GDM1 (cell line): ENCODE results near the gene CMBL.
"Not testable (repeated sequence)": the region's sequence is repeated elsewhere in the genome, so short reads cannot be mapped to it uniquely, and the experiment has no call there.

Experiments used
- DNase-seq: peaks from one replicate; lab custom pipeline; 2025; lab: John Stamatoyannopoulos, UW

CMBL gene

GRCh38 chr5:10307206-10308148, at the start of gene CMBL:
CMBL (minus strand) TSS chr5:10307902; CDS start chr5:10290762, 17,140 bp downstream.
- DNase-seq = no peak

- DNase-seq = no peak
Observed at GRCh38 chr5:10355071-10355889, 47.6 kb upstream of the CMBL start.

DNA sequence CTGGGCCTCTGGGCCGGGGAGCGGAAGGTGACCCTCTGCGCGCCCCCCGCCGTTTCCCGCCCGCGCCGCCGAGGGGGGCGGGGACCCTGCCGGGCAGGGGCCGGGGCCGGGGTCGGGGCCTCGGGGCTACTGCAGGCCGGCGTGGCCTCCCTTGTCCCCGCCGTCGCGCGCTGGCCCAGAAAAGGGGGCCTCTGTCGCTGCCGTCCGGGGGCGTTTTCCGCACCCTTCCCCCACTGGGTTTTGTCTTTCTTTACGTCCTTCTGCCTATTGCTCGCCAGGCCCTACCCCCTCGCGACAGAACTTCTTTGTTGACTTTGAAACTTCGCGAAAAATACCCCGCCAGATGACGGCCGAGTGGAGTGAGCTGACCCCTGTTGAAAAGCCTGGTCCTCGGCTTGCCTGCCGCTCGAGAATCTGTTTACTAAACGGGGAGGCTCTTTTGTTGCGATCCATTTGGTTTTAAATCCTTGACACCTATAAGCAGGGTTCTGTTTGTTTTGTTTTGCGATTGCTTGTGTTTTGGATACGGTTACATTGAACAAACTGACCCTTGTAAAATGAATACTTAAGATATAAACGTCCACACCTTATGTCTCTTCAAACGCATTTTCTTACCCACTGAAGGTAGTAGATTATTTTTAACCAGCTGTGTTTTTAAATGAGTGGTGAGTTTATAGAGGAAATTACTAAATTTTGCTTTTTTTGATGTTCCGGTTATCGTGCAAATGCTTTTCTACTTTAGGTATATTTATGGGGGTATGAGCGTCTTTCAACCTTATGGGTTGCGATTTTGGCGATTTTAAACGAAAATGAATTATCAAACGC, 46.6 kb upstream of the CMBL start:
- DNase-seq = no peak

DNA sequence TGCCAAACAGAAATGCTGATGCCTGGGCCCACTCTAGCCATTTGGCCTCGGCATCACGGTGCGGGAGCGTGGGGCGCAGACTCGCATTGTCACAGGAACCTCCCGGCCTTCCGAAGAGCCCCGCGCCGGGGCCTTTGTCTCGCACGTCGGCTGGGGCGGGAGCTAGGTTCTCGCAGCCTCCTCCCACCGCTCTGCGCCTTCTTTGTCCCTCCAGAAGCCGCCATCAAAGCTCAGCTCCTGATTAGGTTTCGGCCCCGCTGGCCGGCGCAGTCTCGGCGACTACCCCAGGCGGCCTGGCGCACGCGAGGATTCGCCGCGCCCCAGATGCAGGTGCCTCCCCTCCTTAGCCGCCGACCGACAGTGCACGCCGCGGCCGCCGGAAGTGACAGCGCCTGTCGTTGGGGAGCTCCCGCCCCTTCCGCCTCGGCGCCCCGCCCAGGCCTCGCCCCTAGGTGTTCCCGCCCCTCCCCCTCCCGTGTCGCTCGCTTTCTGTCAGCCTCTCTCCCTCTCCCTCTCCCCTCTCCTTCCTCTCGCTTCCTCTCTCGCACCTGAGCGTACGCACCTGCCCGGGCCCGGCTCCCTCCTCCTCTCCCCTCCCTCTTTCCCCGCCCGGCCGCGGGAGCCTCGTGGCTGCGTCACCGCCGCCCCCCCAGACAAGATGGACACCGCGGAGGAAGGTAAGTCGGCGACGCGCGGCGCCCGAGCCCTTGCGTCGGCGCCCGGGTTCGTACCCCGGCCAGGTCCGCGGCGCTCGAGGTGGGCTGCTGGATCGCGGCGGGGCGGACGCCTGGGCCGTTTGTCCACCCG, 45.7 kb upstream of the CMBL start, which contains the start of gene MARCHF6:
Gene MARCHF6 (plus strand): TSS at position 455 of the 807 bp plus-strand sequence. CDS start 204 bp downstream, at position 659.
- peak; percentile 92 for DNase-seq

DNA sequence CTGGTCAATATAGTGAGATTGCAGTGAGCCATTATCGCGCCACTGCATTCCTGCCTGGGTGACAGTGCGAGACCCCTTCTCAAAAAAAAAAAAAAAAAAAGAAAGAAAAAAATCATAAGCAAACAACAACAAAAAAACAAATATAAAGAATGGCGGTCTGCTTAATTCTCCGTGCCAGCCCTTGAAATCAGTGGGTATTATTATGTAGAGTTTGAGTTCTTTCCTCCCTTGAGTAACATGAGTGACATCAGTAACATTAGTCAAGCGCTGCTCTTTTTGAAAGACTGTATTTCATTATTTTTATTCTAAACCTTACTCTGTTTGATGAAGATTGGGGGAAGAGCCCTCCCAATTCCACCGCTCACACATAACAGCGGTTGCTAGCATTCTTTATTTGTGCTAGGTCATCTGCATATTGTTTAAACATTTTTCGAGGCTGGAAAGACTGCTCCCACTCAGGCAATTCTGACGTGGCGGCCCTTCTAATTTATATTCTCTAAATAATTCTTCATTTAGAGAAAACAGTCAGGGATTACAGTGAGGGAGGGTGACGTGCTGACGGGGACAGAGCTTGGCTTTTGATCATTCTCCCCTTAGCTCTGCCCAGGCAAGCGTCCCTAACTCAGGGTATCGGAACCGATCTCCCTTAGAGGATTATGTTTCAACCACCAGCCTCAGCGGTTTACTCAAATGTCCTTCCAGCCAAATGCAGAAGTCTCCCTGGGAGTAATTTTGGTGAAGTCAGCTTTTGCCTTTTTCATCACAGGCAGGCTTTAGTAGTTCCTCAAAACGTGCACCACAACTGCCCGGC, 44.9 kb upstream of the CMBL start:
- DNase-seq = no peak

DNA sequence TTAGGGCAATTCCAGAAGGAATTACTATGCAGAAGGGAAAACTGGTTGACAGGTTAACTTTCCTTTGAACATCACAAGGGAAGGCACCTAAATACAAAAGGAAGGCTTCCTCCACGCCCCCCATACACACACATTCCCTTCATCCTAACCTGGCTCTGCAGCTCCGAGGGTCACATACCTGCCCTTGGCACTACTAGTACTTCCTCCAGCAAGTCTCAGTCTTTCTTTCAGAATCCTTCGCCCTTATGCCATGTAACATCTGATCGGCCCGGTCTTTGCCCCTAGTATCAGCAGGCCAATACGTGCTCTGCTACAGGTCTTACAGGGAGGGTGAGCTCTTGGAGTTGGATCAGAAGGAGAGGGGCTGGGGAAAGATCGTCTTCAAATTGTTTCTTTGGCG, 44.2 kb upstream of the CMBL start:
- DNase-seq = no peak

DNA sequence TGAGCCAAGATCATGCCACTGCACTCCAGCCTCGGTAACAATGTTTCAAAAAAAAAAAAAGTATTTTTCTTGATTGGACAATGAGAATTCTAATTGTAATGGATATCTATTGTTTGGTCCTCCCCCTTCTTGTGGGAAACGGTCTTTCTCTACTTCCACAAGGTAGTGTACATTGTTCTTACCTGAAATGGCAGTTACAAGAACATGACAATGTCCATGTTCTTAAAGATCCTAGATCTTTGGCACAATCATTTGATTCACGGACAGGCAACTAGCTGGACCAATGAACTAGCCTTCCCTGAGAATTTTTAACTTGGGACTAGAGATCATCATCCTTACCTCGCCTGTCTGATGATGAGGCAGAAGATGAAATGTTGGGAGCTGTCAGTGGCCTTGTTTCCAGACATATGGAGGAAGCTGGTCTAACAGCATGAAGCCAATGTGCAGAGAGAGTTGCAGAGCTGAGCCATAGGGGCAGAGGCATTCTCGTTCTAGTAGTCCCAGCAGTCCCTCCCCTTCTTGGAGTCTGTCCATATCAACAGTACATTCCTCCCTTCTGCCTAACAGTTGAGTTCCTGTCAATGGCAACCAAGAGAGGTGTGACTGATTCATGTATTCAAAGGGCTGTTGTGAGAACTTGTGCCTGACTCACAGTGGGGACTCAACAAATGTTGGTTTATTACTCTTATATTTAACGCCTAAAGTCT, 43.6 kb upstream of the CMBL start:
- DNase-seq = no peak

- no peak for DNase-seq
Observed at GRCh38 chr5:10348258-10348657, 40.6 kb upstream of the CMBL start.

DNA sequence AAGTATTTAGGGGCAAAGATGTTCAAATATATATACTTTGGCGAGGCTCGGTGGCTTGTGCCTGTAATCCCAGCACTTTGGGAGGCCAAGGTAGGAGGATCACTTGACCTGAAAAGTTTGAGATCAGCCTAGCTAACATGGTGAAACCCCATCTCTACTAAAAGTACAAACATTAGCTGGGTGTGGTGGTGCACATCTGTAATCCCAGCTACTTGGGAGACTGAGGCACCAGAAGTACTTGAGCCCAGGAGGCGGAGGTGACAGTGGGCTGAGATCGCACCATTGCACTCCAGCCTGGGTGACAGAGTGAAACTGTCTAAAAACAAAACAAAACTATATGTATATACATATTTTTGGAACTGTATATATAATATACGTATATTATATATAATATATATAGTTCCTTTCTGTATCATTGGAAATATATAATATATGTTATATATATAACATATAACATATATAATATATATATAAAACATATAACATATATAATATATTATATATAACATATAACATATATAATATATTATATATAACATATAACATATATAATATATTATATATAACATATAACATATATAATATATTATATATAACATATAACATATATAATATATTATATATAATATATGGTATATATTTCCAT, 36.9 kb upstream of the CMBL start:
- DNase-seq = not testable (repeated sequence)

DNA sequence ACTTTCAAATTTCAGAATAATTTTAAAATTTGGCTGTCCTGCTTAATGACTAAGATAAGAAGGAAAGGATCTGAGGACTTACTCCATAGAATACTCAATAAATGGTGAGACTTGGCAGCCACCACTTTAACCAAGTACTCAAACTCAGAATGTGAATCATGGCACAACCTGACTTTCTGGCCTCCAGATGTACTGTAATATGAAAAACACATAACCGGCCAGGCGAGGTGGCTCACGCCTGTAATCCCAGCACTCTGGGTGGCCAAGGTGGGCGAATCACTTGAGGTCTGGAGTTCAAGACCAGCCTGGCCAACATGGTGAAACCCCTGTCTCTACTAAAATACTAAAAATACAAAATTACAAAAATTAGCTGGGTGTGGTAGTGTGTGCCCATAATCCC, 35.8 kb upstream of the CMBL start:
- no peak for DNase-seq

DNA sequence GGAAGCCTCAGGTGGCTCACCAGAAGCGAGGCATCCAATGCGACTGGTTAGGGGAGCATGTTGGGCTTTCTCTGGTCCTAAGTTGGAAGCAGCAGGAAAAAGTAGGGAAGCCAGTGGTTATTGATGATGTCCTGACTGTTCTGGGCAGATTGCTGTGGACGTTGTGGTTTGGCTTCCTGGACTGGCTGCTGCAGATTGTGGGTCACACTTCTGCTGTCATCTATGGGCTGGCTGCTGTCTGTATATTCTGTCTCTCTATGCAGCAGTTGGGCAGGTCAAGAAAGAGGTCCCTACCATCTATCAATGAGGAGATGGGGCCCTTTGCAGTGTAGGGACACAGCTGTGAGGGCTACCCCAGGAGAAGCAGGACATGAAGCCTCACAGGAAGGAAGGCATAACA, 32.3 kb upstream of the CMBL start:
- DNase-seq = no peak

GRCh38 chr5:10339058-10339811, 31.5 kb upstream of the CMBL start:
- DNase-seq = no peak

DNA sequence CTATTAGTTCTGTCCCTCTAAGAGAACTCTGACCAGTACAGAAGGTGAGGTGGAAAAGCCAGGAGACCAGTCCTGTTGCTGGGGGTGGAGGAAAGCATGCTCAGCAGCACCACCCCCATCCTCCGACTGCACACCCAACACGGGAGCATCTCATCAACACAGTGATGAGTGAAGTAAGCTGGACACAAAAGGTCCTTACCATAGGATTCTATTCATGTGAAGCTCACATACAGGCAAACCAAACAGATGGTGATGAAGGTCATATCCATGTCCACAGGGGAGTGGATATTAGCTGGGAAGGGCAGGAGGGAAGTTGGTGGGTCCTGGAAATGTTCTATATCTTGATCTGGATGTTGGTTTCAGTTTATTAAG, 31.0 kb upstream of the CMBL start:
- DNase-seq = no peak

DNA sequence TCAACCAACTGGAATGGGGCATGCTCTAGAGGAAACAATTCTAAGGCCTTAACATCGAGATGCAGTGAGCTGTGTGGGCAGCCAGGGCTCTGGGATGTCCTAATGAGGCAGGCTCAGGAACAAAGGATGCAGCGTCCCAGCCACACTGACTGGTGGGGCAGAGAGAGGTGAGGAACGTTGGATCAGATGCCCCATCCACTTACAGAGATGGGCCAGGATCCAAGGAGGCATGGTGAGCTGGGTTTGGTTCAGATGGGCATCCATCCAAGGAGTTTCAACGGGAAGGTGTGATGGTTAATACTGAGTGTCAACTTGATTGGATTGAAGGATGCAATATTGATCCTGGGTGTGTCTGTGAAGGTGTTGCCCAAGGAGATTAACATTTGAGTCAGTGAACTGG, 30.3 kb upstream of the CMBL start:
- no peak for DNase-seq

- DNase-seq = no peak
Observed at GRCh38 chr5:10337107-10337506, 29.4 kb upstream of the CMBL start.

GRCh38 chr5:10335711-10336470, 28.2 kb upstream of the CMBL start:
- DNase-seq = no peak

- DNase-seq = no peak
Observed at GRCh38 chr5:10334831-10335230, 27.1 kb upstream of the CMBL start.
